K562 (cell line): Measurements from ENCODE around the gene SH2D3A. TPM values are rescaled to one million over a fixed set of nuclear protein-coding genes. Genes with fewer than 3 reads are reported as not detected.
A peak's percentile ranks its signal among the peaks of the same experiment; 100 is the strongest.

ENCODE experiments used
- COPS2 ChIP-seq: fragments of 450-650 bp; conservative IDR thresholded peaks from 2 replicates; pipeline ENCODE4 v1.6.1; 2016; ENCODE audit warnings: mild to moderate bottlenecking, moderate library complexity
- FOXP1 ChIP-seq: sonication (generic); formaldehyde crosslinking; IDR thresholded peaks from 2 replicates; pipeline ENCODE4 v1.8.0; 2022; ENCODE audit warnings: mild to moderate bottlenecking, missing genetic modification reagents
- HMBOX1 ChIP-seq: sonication (generic); IDR thresholded peaks from 2 replicates; pipeline ENCODE4 v1.6.1; 2016
- NFIC ChIP-seq: fragments of 450-650 bp; IDR thresholded peaks from 2 replicates; pipeline ENCODE4 v1.6.1; 2017; ENCODE audit warnings: mild to moderate bottlenecking, inconsistent platforms
- NR1H2 ChIP-seq: sonication (generic); formaldehyde crosslinking; IDR thresholded peaks from 2 replicates; pipeline ENCODE4 v1.4.0; 2020; ENCODE audit warnings: mild to moderate bottlenecking, missing genetic modification reagents
- NR3C1 ChIP-seq: sonication (generic); formaldehyde crosslinking; IDR thresholded peaks from 2 replicates; pipeline ENCODE4 v1.8.1; 2022; ENCODE audit warnings: missing genetic modification reagents
- PPARD ChIP-seq: fragments of 250-450 bp; sonication (Bioruptor Pico); IDR thresholded peaks from 2 replicates; pipeline ENCODE4 v1.8.0; 2022; ENCODE audit warnings: inconsistent platforms, mild to moderate bottlenecking, moderate library complexity
- RBFOX2 ChIP-seq: fragments of 200-400 bp; formaldehyde crosslinking; IDR thresholded peaks from 2 replicates; pipeline ENCODE4 v1.6.1; 2017; ENCODE audit warnings: low read depth, mild to moderate bottlenecking, low read length, moderate library complexity
- TCF3 ChIP-seq: sonication (generic); formaldehyde crosslinking; IDR thresholded peaks from 2 replicates; pipeline ENCODE4 v1.4.0; 2020; ENCODE audit warnings: mild to moderate bottlenecking, missing genetic modification reagents
- TRIM28 ChIP-seq: fragments of 450-650 bp; IDR thresholded peaks from 2 replicates; pipeline ENCODE4 v1.6.1; 2017
- XRCC5 ChIP-seq: fragments of 200-400 bp; formaldehyde crosslinking; IDR thresholded peaks from 2 replicates; pipeline ENCODE4 v1.6.1; 2017; ENCODE audit warnings: low read depth, mild to moderate bottlenecking, low read length
- ZBTB17 ChIP-seq: fragments of 450-650 bp; formaldehyde crosslinking; IDR thresholded peaks from 2 replicates; pipeline ENCODE4 v1.4.0; 2020; ENCODE audit warnings: mild to moderate bottlenecking
- ZBTB40 ChIP-seq, 2 experiments: fragments of 450-650 bp in 1 of 2; sonication (generic) in 1 of 2; formaldehyde crosslinking in 1 of 2; IDR thresholded peaks; 2 replicates each; pipeline versions ENCODE4 v1.7.1 to v1.9.0; 2016 to 2022; ENCODE audit warnings: inconsistent platforms in 1 of 2, mild to moderate bottlenecking in 1 of 2, missing genetic modification reagents in 1 of 2
- ZC3H4 ChIP-seq: sonication (generic); formaldehyde crosslinking; IDR thresholded peaks from 2 replicates; pipeline ENCODE4 v1.9.0; 2021; ENCODE audit warnings: missing genetic modification reagents, borderline replicate concordance
- ZNF639 ChIP-seq, 2 experiments: fragments of 200-800 bp in 1 of 2; sonication (Bioruptor generic) in 1 of 2; sonication (generic) in 1 of 2; formaldehyde crosslinking in 1 of 2; IDR thresholded peaks in 1 of 2; conservative IDR thresholded peaks in 1 of 2; 2 replicates each; pipeline versions ENCODE4 v1.5.0 to v1.6.1; 2016 to 2020; ENCODE audit warnings: missing compliant biosample characterization in 1 of 2, missing genetic modification characterization in 1 of 2, missing genetic modification reagents in 1 of 2
- ZNF766 ChIP-seq: fragments of 200-800 bp; sonication (Bioruptor generic); conservative IDR thresholded peaks from 2 replicates; pipeline ENCODE4 v1.6.1; 2016; ENCODE audit warnings: missing genetic modification characterization, missing compliant biosample characterization
- polyA plus RNA-seq, 8 experiments: library from polyadenylated mRNA; depleted of rRNA in 4 of 8; stranded (reverse) in 5 of 8; unstranded in 3 of 8; fragments of >200 nt; fragmentation: Nextera tagmentation in 2 of 8; fragmentation: Illumina TruSeq in 1 of 8; extraction: Ambion mirVana in 2 of 8; extraction: Trizol in 1 of 8; gene quantifications; 2 replicates each; pipeline versions ENCODE4 v1.2.1 to v1.2.3, GENCODE V29; 2011 to 2014; ENCODE audit warnings: inconsistent platforms in 1 of 8, missing spikeins in 1 of 8
- total RNA-seq, 7 experiments: library from RNA; depleted of rRNA in 6 of 7; stranded (reverse); fragments of >200 nt in 6 of 7; fragmentation: Illumina TruSeq in 2 of 7; extraction: Trizol in 2 of 7; gene quantifications; 2 replicates each; pipeline versions ENCODE4 v1.2.1 to v1.2.3, GENCODE V29; 2011 to 2021; ENCODE audit warnings: low replicate concordance in 1 of 7

The SH2D3A gene
- total and polyA plus RNA-seq, 9 of the 15 experiments (the other 6 are each of a cell fraction or from before 2014, with no cell fraction given): 0.75 to 26.3 (median 8.9) TPM

- TF ChIP-seq NR1H2 (CRISPR knock-in tag): 0 out of 2 replicates have a peak, but pooled peaks have one; percentile 59
- TF ChIP-seq RBFOX2: no peak
- 0 out of 2 replicates have a peak, but pooled peaks have one; percentile 70 for TF ChIP-seq XRCC5
- peak; percentile 54 for TF ChIP-seq HMBOX1
- TF ChIP-seq TCF3: peak; percentile 71
- TF ChIP-seq NFIC: peak; percentile 97
- peak; percentile 85; the same call in 1 of the 2 replicates for TF ChIP-seq FOXP1 (CRISPR knock-in tag)
- TF ChIP-seq ZNF639 (CRISPR knock-in tag; conservative IDR thresholded peaks at IDR 0.05 in 1 of 2, IDR thresholded peaks at IDR 0.05 in 1 of 2): no peak; a peak in 2 of 4 replicates
- peak; percentile 67 for TF ChIP-seq ZBTB17
- peak; percentile 93 for TF ChIP-seq ZBTB40 (IDR thresholded peaks at IDR 0.05)
- TF ChIP-seq ZBTB40 (CRISPR knock-in tag; IDR thresholded peaks at IDR 0.05): no peak
- no peak for TF ChIP-seq PPARD (CRISPR knock-in tag)
- no peak for TF ChIP-seq NR3C1 (CRISPR knock-in tag)
- TF ChIP-seq ZNF766 (CRISPR knock-in tag): peak; percentile 64
- no peak for TF ChIP-seq COPS2
- TF ChIP-seq ZC3H4: no peak
- TF ChIP-seq TRIM28: no peak
These were observed 29.1 kb downstream of the SH2D3A start (continued) for GRCh38 chr19:6737873-6738786.
